ENCODE data around the gene CXCL16. TPM values are rescaled to one million over a fixed set of nuclear protein-coding genes. Genes with fewer than 3 reads are reported as not detected.
"Not testable (repeated sequence)": the region's sequence is repeated elsewhere in the genome, so short reads cannot be mapped to it uniquely, and the experiment has no call there.

The CXCL16 gene
- total RNA-seq, 1 donor from 2014 or later: 0.21 TPM

GRCh38 chr17:4716081-4716480 is 23.6 kb downstream of the CXCL16 start:
- no peaks in the 10 kb centered on the region for H3K4me1 ChIP-seq
- no peaks in the 10 kb centered on the region for H3F3A ChIP-seq (ENCODE audit: low read depth)
- H3K36me3 Mint-ChIP-seq: peaks cover 5% of the 10 kb centered on the region

DNA sequence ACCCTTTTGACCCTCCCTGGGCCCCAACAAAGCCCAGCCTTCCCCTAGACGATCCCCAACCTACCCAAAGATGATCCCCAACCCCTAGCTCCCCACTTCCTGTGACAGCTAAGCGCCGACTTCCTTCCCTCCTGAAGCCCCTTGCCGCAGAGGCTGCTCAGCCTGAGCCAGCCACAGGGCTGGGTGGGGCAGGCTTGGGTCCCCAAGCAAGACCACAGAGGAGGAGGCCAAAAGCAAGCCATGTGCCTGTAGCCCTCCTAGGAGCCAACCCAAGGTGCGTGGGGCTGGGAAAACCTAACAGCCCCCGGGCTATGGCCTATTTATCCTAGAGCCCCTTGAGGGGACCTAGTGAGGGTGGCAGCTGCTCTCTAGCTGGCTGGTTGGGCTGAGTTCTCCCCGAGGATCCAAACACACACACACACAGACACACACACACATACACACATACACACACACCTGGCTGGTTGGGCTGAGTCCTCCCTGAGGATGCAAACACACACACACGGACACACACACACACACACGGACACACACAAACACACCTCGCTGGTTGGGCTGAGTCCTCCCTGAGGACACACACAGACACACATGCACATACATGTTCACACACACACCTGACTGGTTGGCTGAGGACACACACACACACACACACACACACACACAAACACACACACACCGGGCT is 24.5 kb downstream of the CXCL16 start:
- Histone ChIP-seq H3K36me3 (no peaks in the 10 kb centered on the region), H3K27ac (no peak overlapping the region), H3K79me2 (ENCODE audit: low read depth) (peaks cover 27% of the 10 kb centered on the region), H3K4me2 (no peak overlapping the region), H4K20me1 (ENCODE audit: low read depth) (peaks cover 10% of the 10 kb centered on the region), H3F3A (ENCODE audit: low read depth) (no peaks in the 10 kb centered on the region), H3K9ac (no peak overlapping the region), H3K27me3 (no peaks in the 10 kb centered on the region), H3K4me1 (no peaks in the 10 kb centered on the region), H2AFZ (replicated peaks) (no peak overlapping the region), H3K4me3 (no peak overlapping the region), H3K9me3 (ENCODE audit: low read depth) (no peaks in the 10 kb centered on the region)
- Mint-ChIP-seq H3K9me3 (no peaks in the 10 kb centered on the region), H3K27ac (no peak overlapping the region), H3K4me3 (peak overlapping the region; percentile 35), H3K27me3 (ENCODE audit: insufficient read depth, low read depth) (peaks cover 5% of the 10 kb centered on the region), H3K4me1 (peaks cover 7% of the 10 kb centered on the region), H3K36me3 (peaks cover 5% of the 10 kb centered on the region)
- no peak for TF ChIP-seq EZH2 (IDR thresholded peaks at IDR 0.05)
- TF ChIP-seq EZH2phosphoT487 (IDR thresholded peaks at IDR 0.05): no peak
- TF ChIP-seq, protein P1, sequence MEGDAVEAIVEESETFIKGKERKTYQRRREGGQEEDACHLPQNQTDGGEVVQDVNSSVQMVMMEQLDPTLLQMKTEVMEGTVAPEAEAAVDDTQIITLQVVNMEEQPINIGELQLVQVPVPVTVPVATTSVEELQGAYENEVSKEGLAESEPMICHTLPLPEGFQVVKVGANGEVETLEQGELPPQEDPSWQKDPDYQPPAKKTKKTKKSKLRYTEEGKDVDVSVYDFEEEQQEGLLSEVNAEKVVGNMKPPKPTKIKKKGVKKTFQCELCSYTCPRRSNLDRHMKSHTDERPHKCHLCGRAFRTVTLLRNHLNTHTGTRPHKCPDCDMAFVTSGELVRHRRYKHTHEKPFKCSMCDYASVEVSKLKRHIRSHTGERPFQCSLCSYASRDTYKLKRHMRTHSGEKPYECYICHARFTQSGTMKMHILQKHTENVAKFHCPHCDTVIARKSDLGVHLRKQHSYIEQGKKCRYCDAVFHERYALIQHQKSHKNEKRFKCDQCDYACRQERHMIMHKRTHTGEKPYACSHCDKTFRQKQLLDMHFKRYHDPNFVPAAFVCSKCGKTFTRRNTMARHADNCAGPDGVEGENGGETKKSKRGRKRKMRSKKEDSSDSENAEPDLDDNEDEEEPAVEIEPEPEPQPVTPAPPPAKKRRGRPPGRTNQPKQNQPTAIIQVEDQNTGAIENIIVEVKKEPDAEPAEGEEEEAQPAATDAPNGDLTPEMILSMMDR (IDR thresholded peaks at IDR 0.05): no peak
- DNase-seq (ENCODE audit: low spot score): no peak

More at GRCh38 chr17:4716081-4716480, 23.6 kb downstream of the CXCL16 start:
- H3K9ac ChIP-seq: no peak overlapping the region
- no peaks in the 10 kb centered on the region for H3K9me3 ChIP-seq (ENCODE audit: low read depth)
- H2AFZ ChIP-seq (replicated peaks): no peak overlapping the region
- peaks cover 22% of the 10 kb centered on the region for H3K79me2 ChIP-seq (ENCODE audit: low read depth)
- H3K4me3 Mint-ChIP-seq: no peak overlapping the region
- peaks cover 10% of the 10 kb centered on the region for H4K20me1 ChIP-seq (ENCODE audit: low read depth)
- no peak overlapping the region for H3K4me2 ChIP-seq
- no peak for DNase-seq (ENCODE audit: low spot score)
- TF ChIP-seq EZH2phosphoT487 (IDR thresholded peaks at IDR 0.05): no peak
- no peak for TF ChIP-seq EZH2 (IDR thresholded peaks at IDR 0.05)
- TF ChIP-seq, protein P1 (IDR thresholded peaks at IDR 0.05): no peak
- no peak overlapping the region for H3K27ac ChIP-seq
- H3K4me3 ChIP-seq: no peak overlapping the region
- no peaks in the 10 kb centered on the region for H3K27me3 ChIP-seq
- no peaks in the 10 kb centered on the region for H3K36me3 ChIP-seq
- no peaks in the 10 kb centered on the region for H3K9me3 Mint-ChIP-seq
- H3K27ac Mint-ChIP-seq: no peak overlapping the region
- peaks cover 5% of the 10 kb centered on the region for H3K27me3 Mint-ChIP-seq (ENCODE audit: insufficient read depth, low read depth)
- peaks cover 6% of the 10 kb centered on the region for H3K4me1 Mint-ChIP-seq

DNA sequence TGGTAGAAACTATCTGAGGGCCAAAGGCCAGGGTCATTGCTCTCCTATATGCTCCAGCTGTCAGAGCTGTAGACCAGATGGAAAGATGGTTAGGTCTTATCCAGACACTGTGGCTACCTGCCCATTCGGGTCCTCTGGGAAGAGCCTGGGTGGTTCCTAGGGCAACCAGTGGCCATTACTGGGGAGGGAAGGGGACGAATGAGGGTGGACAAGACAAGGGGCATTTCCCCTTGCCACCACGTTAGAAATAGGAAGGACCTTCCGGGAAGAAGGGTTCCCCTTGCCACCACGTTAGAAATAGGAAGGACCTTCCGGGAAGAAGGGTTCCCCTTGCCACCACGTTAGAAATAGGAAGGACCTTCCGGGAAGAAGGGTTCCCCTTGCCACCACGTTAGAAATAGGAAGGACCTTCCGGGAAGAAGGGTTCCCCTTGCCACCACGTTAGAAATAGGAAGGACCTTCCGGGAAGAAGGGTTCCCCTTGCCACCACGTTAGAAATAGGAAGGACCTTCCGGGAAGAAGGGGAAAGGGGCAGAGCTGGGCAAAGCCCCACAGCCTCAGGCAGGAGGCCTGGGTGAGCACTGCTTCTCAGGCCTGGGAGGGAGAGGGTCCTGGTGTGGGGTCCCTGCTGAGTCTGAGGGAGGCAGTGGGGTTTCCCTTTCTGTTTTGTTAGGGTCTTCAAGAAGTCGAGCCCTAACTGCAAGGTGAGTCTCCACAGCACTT is 25.2 kb downstream of the CXCL16 start:
- not testable (repeated sequence) for H3K27me3 Mint-ChIP-seq (ENCODE audit: insufficient read depth, low read depth); H3K27ac Mint-ChIP-seq; H3F3A ChIP-seq (ENCODE audit: low read depth); H3K4me1 ChIP-seq; H3K27ac ChIP-seq; DNase-seq (ENCODE audit: low spot score); H3K4me3 Mint-ChIP-seq; H2AFZ ChIP-seq (replicated peaks); H3K4me3 ChIP-seq; H3K27me3 ChIP-seq; H3K36me3 Mint-ChIP-seq; H3K36me3 ChIP-seq; H3K4me2 ChIP-seq; H4K20me1 ChIP-seq (ENCODE audit: low read depth); H3K9ac ChIP-seq; H3K9me3 Mint-ChIP-seq; H3K9me3 ChIP-seq (ENCODE audit: low read depth)
- peaks cover 11% of the 10 kb centered on the region for H3K4me1 Mint-ChIP-seq
- H3K79me2 ChIP-seq (ENCODE audit: low read depth): peaks cover 27% of the 10 kb centered on the region

DNA sequence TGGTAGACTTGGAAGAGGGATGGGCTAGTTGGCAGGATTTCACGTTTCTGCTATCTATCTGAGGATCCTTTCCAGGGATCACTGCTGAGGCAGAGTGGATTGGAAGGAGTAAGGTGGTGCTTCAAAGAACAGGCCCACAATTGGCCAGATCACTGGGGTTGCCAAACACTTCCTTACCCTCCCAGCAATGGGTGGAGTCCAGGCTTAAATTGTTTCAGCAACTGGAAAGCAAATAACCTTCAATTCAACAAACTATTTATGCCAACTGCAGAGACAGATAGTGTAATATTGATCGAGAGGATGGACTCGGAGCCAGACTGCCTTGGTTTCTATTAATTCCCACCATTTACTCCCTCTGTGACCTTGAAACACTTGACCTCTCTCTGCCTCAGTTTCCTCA is 27.2 kb downstream of the CXCL16 start:
- no peak overlapping the region for H3K27ac Mint-ChIP-seq
- Histone ChIP-seq H3K27me3 (no peaks in the 10 kb centered on the region), H3K4me3 (no peak overlapping the region), H3K9me3 (ENCODE audit: low read depth) (no peaks in the 10 kb centered on the region), H2AFZ (replicated peaks) (no peak overlapping the region), H3K79me2 (ENCODE audit: low read depth) (peaks cover 27% of the 10 kb centered on the region), H3K36me3 (no peaks in the 10 kb centered on the region), H3K27ac (no peak overlapping the region), H4K20me1 (ENCODE audit: low read depth) (peaks cover 10% of the 10 kb centered on the region), H3K4me1 (peaks cover 3% of the 10 kb centered on the region), H3K9ac (no peak overlapping the region), H3K4me2 (no peak overlapping the region), H3F3A (ENCODE audit: low read depth) (peaks cover 10% of the 10 kb centered on the region)
- H3K4me1 Mint-ChIP-seq: peaks cover 11% of the 10 kb centered on the region
- H3K36me3 Mint-ChIP-seq: no peaks in the 10 kb centered on the region
- no peak for DNase-seq (ENCODE audit: low spot score)
- H3K4me3 Mint-ChIP-seq: peak overlapping the region; percentile 86
- H3K9me3 Mint-ChIP-seq: no peaks in the 10 kb centered on the region
- TF ChIP-seq, protein P1 (IDR thresholded peaks at IDR 0.05): no peak
- TF ChIP-seq EZH2phosphoT487 (IDR thresholded peaks at IDR 0.05): no peak
- no peak for TF ChIP-seq EZH2 (IDR thresholded peaks at IDR 0.05)
- peaks cover 3% of the 10 kb centered on the region for H3K27me3 Mint-ChIP-seq (ENCODE audit: insufficient read depth, low read depth)

Measured in neural progenitor cell (in vitro differentiated cells).